ENCODE data around the gene RPTOR.

The RPTOR gene

DNA sequence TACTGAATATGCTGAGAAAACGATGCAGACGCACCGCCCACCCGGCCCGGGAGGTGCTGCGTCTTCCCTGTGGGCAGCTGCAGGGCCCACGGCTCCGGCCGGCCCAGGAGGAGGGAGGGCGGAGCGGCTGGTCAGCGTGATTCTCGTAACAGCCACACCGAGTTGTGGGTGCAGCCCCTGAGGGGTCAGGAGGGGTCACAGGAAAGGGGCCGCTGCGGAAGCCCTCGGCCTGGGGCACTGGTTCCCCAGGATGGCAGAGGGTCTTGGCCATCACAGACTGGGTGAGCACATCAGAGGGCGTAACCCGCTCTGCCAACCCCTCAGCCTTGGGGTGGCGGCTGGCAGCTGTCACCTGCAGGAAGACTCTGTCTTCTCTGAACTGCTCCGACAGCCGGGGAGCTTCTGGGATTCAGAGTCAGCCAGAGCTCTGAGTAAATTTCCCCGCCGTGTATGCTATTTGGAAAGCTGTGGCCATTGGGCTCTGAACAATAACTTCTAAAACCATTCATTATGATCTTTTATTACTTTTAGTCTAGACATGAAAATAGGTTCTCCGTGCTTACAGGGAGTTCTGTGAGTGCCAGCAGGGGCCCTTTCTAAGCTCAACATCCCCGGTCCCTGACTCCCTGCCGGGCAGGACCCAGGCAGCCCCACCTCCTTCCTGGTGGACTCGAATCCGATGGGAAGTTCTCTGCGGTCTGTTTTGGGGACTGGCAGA is 359.6 kb downstream of the RPTOR start:
- no peak for DNase-seq

DNA sequence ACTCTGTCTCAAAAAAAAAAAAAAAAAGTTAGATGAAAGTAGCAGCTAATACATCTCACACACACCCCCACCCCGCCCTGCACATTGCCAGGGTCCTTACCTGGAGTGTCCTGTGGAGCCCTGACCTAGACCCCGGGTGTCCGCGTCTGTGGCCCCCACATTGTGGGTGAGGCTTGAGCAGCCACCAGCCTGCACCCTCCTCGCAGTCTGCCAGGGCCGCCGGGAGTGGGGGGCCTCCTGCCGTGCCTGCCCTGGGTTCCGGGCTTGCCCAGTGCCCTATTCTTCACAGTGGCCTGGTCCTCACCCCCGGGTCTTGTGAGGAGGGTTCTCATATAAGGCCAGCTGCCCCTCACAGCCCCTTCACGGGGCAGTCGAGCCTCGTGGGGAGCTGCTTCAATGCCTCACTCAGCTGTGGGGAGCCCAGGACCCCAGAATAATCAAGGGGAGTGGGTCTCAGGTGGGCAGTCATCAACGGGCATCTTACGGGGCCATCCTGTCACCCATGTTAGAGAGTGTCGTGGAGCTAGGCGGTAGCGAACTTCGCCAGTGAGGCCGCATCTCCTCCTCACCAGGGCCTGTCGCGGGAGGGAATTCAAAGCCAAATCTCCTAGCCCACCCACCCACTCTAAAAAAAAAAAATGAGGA is 361.1 kb downstream of the RPTOR start:
- DNase-seq, result no peak

DNA sequence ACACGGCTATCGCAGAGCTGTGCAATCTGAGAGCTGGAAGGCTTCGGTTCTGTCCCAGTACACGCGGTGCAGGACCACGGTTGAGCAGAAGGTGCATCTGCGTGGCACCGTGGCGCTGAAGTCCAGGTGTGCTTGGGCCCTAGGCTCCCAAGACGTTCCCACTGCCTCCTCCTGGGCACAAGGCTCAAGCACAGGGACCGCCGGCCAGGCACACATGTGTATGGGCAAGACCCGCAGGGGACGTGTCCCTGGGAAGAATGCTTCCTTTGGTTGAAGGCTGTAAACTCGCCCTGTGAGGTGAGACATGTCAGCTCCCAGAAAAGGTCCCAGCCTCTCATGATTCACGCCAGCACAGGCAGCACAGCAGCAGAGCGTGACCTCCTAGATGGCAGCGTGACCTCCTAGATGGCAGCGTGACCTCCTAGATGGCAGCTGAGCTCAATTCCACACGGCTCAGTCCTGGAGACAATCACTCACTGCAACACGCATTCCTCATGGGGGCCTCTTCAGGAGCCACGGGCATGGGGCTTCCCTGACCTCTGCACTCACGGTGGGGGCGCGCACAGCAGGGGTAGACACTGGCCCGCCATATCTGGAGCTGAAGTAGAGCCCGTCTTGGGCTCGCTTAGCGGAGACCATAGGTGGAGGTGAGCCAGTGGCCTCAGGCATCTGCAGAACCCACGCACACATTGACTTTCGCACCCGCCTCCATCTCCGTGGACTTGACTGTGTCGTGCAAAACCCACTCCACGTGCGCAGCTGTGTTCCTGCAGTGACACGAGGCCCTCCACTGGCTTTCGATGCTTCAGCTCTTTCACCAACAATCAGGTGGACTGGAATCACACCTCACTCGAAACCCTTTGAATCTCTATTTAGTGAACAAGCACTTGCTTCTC is 362.0 kb downstream of the RPTOR start:
- DNase-seq, result no peak

DNA sequence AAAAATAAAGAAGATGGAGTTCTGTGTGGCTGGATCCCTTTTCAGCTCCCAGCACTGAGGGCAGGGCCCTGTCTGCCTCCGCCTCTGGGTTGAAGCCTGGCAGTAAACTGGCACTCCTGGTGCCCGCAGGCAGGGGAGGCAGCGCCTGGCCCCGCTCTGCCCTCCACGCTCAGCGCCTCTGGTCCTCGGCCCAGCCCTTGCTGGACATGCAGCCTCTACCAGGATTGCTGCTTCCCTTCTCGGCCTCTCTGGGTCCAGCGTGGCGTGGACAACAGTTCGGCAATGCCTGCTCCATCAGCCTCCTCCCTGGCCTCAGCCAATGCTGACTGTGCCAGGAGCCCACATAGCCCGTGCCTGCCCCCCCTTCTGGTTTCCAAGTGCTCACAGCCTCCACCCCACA is 362.6 kb downstream of the RPTOR start:
- DNase-seq, result no peak

DNA sequence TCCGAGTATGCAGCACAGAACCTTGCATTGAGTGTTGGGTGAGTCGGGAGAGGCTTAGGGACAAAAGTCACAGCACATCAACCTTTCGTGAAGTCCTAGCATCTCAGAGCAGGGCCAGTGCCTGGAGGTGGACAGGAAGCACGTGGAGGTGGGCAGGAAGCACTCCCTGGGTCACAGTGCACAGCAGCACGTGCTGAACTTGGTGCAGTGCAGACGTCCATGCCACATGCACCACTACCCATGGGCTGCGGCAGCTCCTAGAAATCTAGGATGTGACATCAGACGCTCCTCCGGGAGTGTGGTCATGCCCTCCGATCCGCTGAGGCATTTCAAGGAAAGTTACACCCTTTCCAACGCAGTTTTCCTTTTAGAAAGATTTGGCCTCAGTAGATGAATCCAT is 363.6 kb downstream of the RPTOR start:
- no peak for DNase-seq

DNA sequence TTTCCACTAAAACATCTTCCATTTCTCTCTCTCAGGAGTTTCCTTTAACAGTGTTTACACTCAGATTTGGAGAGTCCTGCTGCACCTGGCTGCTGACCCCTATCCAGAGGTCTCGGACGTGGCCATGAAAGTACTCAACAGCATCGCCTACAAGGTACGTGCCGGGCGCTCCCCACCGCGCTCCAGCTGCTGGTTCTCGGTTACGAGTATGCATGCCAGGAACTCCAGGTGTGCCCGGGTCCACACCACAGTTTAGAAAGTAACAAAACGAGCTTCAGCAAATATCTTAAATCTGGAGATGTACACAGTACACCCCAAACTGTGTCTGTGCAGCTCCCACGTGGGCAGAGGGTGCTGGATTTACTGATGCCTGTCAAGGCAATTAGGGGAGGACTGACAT is 364.1 kb downstream of the RPTOR start:
- DNase-seq, result no peak

DNA sequence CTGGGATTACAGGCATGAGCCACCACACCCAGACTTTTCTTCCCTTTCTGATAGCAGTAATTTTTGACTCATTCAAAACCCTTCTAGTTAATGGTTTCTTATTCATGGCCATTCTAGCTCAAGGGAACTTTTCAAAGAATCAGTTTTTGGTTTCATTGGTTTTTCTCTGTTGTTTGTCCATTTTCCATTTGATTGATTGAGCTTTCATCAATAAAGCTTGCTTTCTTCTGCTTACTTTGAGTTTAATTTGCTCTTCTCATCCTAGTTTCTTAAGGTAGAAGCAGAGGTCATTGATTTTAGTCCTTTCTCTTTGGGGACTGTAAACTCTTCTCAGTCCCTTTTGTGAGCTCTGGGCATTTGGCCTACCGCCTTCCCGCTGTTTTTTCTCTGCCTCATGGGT is 365.0 kb downstream of the RPTOR start:
- no peak for DNase-seq

DNA sequence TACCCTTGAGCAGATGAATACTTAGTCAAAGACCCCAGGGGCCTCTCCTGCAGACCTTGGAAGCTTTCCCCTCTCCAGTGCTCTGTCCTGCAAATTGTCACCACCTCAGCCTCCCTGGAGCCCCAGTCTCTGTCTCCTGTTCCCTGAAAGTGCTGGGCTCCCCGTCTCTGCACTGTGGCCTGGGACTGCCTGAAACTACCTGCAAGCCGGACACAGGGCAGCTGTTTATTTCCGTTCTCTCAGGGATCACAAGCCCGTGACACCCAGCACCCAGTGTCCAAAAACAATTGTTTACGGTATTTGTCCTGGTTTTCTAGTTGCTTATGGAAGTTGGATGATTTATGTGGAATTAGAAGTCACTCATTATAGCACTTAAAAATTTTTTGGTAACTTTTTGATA is 365.4 kb downstream of the RPTOR start:
- DNase-seq, result no peak

DNA sequence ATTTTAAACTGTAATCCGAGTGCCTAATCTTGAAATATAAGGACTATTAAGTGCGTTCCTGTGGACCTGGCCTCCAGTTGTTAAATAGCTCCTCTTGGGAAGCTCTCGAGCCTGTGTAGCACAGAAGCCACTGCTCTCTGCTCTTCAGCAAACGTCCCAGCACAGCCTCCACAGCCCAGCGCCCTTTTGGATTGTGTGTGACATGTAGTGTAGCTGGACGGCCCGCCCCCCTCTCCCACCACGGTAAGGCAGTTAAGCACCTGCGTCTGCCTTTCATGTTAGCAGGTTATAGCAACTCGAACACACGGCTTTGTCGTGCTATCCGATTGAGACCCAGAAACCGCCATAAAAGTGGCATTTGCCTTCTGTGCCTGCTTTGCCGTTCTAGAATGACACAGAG is 367.8 kb downstream of the RPTOR start:
- DNase-seq, result no peak

DNA sequence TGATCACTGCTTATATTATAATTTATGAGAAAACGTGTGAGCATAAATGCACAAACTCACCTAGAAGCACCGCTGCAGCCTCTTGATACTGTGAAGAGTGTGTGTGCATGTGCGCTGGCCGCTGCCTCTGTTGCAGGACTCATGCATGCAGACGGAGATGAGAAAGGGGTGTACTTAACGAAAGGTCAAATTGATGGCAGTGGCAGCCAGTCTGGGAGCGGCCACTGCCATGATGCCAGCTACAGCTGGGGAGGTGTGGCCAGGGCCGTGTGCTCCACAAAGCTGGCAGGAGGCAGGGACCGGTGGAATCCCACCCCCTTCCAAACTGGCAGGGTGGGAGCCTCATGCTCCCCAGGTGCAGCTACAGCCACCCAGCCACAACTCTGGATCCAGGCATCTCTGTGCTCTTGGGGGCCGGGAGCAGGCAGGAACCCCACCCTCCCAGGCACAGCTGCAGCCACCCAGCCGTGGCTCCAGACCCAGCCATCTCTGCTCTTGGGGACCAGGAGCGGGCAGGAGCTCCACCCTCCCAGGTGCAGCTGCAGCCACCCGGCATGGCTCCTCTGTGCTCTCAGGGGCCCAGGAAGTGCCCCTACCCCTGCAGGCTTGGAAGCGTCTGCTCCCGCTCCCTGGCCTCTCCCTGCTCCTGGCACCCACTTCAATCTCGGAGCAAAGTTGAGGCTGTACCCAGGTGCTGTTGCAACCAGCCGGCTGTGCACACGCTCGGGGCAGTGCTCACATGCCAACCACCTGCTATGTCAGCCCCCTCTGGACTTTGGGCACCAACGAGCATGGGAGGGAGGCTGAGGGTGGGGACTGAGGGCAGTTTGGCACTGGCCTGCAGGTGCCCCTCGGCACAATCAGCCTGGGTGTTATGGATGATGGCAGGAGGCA is 369.5 kb downstream of the RPTOR start:
- DNase-seq, result no peak

DNA sequence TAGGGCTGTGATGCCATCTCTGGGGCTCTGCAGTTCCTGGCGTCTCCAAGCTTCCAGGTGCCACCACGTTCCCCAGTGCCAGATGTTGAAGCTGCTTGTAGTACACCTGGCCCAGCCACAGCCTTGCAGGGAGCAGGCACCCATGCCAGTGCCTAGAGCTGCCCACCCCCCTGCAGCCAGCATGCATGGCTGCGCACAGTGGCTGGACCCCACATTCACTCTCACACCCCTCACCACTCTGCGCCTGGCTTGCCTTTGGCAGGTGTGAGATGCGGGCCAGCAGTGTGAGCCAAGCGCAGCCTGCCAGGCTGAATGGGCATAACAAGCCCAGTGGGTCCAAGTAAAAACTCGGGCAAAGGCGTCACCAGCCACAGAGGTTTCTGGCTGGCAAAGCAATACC is 371.6 kb downstream of the RPTOR start:
- no peak for DNase-seq

DNA sequence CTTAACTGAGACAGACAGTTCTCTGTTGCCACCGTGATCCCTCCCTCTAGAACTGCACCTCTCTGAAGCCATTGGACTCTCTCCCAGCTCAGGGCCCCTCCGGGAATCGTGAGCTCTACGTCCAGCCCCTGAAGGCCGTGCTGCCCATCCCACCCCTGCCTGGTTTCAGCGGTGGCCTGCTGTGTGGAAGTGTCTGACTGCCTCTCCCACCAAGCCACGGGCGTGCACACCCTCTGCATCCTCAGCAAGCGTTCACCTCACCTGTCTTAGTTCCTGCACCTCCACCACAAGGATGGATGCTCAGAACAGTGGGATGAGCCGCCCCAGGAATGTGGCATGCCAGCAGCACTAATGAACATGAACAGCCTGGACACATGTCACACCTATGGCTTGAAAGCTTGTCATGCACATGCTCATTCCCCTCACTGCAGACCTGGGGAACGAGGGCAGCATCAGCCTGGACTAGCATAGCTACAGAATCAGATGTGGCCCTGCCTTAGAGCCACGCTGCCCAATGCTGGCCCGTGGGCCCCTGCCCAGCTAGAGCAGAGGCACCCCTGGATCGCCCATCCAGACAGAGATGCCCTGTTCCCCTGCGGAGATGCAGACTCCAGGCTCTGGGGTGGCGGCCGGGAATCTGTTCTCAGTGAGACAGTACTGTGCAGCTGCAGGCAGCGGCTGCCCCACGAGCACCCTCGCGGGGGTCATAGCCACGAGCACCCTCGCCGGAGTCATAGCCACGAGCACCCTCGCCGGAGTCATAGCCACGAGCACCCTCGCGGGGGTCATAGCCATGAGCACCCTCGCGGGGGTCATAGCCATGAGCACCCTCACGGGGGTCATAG is 373.3 kb downstream of the RPTOR start:
- DNase-seq, result no peak

DNA sequence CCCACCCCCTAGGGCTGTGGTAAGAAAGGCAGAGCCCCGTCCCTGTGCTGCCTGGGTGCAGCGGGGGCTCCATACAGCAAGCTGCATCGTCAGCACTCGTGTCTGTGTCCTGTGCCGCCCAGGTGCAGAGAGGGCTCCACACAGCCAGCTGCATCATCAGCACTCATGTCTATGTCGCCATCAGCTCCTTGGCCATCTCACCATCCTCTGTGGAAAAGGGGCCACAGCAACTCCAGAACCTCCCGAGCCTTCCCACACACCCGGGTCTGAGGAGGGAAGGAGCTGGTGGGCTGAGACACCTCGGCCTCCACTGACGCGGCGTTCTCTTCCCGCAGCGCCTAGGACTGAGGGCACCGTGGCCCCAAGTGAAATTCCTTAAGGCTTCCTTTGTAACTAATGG is 374.1 kb downstream of the RPTOR start:
- DNase-seq, result no peak

DNA sequence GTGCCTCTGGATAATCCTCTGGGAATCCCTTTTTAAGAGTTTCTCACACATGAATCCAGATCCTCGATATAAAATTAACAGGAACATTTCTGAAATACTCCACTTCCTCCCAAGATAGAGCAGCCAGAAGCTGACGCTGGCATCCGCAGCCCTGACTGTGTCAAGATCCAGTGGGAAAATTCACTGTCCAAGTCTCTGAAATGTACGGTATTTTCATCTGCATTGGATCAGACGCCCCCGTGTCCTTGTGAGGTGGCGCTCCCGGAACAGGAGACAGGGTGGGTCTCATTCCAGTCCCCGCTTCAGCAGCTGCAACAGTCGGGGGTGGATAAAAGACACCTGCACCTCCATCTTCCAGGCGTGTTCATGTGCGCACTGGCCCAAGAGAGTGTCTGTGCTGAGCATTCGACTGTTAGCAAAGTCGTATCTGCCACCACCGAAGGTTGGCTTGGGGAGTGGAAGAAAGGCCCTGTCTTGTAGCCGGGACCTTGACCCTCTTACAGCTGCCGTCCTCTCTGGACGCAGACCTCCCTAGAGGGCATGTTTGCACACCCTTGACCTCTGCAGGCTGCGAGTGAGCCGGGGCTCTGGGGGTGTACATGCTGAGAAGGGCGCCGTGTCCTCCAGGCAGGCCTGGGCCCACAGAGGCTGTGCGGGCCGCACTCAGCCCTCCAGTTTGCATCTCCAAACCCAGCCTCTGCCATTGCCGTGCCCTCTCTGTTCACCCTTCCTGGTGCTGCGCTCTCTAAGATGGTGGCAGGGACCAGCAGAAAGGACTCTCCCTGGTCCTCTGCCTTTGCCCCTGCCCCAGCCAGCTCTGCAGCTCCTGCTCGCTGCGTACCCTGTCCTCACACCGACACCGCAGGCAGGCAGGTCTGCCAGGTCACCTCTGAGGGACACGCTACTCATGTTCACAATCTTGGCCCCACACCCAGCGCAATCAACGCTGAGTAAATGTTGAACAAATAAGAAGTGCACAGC is 375.0 kb downstream of the RPTOR start:
- DNase-seq, result no peak

DNA sequence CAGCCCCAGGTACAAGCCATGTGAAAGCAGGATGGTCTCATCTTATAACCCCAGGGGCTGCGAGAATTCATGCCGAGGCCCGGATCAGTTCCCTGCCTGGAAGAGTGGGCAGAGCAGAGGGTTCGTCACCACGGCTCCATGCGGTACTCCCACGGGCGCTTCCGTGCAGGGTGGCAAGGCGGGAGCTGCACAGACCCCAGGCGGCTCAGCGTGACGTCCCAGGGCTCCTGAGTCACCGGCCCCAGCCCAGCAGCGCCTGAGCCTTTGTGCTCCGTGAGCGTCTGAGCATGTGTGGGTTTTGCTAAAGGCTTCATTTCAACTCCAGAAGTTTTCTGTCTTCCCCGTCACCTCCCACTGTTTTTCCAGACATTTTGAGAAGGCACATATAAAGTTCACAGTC is 375.8 kb downstream of the RPTOR start:
- no peak for DNase-seq

DNA sequence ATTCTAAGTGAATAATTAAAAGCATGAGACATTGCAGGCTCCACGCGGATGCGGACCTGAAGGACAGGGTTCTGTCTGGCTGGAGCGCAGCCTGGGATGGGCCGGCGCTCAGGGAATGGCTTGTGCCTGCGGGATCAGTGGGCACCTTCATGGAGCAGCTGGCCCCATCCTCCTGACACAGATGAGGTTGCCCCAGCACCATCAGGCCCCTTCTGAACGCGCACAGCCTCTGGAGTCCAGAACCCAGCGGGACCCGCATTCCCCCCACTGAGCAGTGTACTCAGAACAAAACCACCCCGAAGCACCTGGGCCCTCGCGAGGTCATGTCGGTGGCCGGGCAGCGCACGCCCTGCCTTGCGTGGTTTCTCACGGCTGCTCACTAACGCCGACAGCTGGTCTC is 376.5 kb downstream of the RPTOR start:
- DNase-seq, result no peak

DNA sequence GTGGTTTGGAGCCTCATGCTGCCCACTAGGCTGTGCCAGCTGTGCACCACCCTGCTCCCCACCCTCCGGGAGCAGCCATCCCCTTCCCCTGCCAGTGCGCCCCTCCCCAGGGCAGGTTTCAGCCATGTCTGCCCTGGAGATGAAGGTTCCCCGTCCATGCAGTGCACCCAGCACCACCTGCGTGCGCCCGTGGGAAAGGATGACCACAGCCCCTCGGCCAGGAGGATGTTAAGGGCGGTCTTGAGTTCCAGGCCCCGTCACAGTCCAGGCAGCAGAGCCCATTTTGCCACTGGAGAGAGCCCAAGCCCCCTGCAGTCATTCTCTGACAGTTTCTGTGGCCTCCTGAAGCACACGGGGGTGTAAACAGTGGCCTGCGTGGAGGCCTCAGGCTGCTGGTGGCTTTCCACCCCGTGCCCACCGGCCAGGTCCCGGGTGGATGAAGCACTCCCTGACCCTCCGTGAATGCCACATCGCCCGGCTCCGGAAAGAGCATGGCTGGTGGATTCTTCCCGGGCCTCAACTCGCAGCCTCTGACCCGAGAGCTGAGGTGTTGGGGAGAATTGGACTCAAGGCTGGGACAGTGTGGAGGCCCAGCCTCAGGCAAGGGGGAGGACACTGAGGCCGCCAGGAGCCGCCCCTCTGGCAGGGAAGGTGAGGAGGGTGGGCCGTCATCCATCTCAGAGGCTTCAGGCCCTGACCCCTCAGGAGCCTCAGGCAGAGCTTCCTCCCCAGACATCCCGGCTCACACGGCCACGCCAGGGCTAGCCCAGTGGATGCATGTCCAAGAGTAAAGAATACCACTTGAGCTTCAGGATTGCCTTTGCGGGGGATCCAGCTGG is 377.3 kb downstream of the RPTOR start:
- DNase-seq, result no peak

DNA sequence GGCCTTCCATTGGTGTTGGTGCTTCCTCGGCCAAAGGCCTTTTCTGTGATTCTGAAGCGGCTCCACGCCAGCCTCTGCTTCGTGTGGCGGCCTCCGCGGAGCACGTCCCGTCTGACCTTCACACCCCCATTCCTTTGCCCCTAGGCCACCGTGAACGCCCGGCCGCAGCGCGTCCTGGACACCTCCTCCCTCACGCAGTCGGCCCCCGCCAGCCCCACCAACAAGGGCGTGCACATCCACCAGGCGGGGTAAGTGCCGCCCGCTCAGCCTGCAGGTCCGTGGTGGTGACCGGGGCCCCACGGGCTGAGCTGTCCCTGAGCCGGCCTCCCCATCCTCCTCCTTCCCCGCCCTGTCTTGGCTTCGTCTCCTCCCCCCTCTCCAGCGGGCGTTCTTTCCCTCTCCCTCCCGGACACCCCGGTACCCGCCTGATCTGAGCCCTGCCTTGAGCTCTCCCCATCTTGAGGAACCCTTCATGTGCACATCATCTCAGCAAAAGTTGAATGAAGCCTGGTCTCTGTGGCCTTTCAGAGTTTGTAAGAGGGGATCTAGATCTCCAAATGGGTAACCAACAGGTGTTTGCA is 378.0 kb downstream of the RPTOR start:
- no peak for DNase-seq
